ENCODE data around the gene SACM1L. TPM values are rescaled to one million over a fixed set of nuclear protein-coding genes. Genes with fewer than 3 reads are reported as not detected.

SACM1L gene
- total RNA-seq, 1 donor from 2014 or later: 44.1 TPM

DNA sequence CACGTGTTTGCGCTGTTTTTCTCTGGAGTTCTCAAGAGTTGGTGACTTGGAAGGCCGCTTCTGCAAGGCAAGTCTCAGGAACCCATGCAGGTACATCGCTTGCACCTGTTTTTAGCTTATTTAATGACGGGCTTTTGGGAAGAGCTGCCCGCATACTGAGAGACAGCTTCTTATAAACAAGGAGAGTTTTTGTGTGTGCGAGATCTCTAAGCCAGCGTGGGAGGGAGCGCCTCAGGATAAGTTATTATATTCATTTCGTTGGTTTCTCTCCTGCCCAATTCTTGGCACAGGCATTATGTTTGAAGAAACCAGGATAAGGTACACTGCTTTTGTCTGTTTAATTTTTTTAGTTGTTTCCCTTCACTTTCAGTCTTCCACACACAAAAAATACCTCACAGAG lies 11.4 kb upstream of the SACM1L start:
- Mint-ChIP-seq H3K9me3 (no peaks in the 10 kb centered on the region), H3K4me1 (peaks cover 5% of the 10 kb centered on the region), H3K27me3 (ENCODE audit: low read depth) (no peaks in the 10 kb centered on the region), H3K4me3 (no peak overlapping the region), H3K36me3 (ENCODE audit: low read depth) (peaks cover 18% of the 10 kb centered on the region), H3K27ac (ENCODE audit: unreplicated experiment) (peak overlapping the region; percentile 28)
- no peak for DNase-seq (ENCODE audit: low read depth, low spot score)
- TF ChIP-seq, protein P1, sequence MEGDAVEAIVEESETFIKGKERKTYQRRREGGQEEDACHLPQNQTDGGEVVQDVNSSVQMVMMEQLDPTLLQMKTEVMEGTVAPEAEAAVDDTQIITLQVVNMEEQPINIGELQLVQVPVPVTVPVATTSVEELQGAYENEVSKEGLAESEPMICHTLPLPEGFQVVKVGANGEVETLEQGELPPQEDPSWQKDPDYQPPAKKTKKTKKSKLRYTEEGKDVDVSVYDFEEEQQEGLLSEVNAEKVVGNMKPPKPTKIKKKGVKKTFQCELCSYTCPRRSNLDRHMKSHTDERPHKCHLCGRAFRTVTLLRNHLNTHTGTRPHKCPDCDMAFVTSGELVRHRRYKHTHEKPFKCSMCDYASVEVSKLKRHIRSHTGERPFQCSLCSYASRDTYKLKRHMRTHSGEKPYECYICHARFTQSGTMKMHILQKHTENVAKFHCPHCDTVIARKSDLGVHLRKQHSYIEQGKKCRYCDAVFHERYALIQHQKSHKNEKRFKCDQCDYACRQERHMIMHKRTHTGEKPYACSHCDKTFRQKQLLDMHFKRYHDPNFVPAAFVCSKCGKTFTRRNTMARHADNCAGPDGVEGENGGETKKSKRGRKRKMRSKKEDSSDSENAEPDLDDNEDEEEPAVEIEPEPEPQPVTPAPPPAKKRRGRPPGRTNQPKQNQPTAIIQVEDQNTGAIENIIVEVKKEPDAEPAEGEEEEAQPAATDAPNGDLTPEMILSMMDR (conservative IDR thresholded peaks at IDR 0.05): no peak

DNA sequence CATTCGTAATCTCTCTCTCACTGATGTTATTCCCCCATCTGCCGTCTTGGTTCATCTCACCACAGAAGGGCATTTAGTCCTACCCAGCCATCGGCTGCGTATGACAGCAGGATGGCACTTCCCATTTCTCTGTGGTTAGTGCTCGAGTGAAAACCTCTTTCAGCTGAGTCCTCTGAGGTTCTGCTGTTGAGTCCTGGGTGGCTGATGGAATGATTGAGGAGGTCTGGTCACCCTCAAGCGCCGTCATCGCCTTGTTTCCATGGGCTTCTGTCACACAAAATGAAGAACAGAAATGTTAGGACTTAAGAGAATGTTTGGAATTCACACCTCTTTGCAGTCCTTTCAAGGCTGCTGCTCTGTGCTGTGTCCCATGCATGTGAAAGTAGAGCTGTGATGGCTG lies 9.4 kb upstream of the SACM1L start:
- TF ChIP-seq, protein P1 (conservative IDR thresholded peaks at IDR 0.05): no peak
- Mint-ChIP-seq H3K4me1 (peaks cover 5% of the 10 kb centered on the region), H3K36me3 (ENCODE audit: low read depth) (peaks cover 16% of the 10 kb centered on the region), H3K27me3 (ENCODE audit: low read depth) (peaks cover 5% of the 10 kb centered on the region), H3K9me3 (no peaks in the 10 kb centered on the region), H3K27ac (ENCODE audit: unreplicated experiment) (no peak overlapping the region), H3K4me3 (no peak overlapping the region)
- DNase-seq (ENCODE audit: low read depth, low spot score): no peak

DNA sequence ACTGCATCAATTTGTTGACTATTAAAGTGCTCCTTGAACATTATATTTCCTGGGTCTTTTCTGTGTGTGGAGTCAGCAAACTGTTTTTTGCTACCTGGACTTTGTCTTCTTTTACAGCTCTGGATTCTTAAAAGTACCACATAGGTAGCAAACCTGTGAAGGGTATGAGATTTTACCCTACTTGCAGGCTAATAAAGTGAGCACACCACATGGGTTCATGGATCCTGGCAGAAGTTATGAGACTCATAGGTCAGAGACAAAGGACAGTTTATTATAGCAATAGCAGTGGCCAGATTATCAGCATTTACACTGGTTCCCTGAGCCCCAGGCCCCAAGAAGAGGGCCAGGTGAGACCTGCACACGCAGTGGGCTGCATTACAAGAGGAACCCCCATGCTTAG lies 8.0 kb upstream of the SACM1L start:
- no peak overlapping the region for H3K27ac Mint-ChIP-seq (ENCODE audit: unreplicated experiment)
- H3K4me1 Mint-ChIP-seq: peaks cover 5% of the 10 kb centered on the region
- H3K27me3 Mint-ChIP-seq (ENCODE audit: low read depth): peaks cover 5% of the 10 kb centered on the region
- H3K9me3 Mint-ChIP-seq: no peaks in the 10 kb centered on the region
- no peak overlapping the region for H3K4me3 Mint-ChIP-seq
- TF ChIP-seq, protein P1 (conservative IDR thresholded peaks at IDR 0.05): no peak
- peaks cover 16% of the 10 kb centered on the region for H3K36me3 Mint-ChIP-seq (ENCODE audit: low read depth)
- DNase-seq (ENCODE audit: low read depth, low spot score): no peak

DNA sequence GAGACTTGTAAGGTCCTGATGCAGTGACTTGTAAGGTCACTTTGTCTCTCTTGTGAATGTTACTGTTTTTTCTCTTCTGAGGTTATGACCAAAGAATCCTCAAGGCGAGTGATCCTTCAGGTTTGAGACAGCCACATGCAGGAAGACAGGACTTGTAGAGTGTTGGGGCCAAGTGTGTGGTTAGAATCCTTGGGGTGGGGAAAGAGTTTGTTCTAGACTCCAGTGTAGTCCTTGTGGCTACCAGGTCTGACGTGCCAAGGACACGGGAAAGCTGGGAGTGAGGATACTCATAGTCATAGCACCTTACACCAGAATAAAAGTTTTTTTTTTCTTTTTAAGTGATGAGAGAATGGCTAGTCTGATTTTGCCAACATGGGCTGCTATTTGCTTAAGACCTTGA lies 7.3 kb upstream of the SACM1L start:
- Mint-ChIP-seq H3K27ac (ENCODE audit: unreplicated experiment) (no peak overlapping the region), H3K36me3 (ENCODE audit: low read depth) (peaks cover 16% of the 10 kb centered on the region), H3K9me3 (no peaks in the 10 kb centered on the region), H3K27me3 (ENCODE audit: low read depth) (peaks cover 5% of the 10 kb centered on the region), H3K4me3 (no peak overlapping the region), H3K4me1 (no peaks in the 10 kb centered on the region)
- TF ChIP-seq, protein P1 (conservative IDR thresholded peaks at IDR 0.05): no peak
- no peak for DNase-seq (ENCODE audit: low read depth, low spot score)

DNA sequence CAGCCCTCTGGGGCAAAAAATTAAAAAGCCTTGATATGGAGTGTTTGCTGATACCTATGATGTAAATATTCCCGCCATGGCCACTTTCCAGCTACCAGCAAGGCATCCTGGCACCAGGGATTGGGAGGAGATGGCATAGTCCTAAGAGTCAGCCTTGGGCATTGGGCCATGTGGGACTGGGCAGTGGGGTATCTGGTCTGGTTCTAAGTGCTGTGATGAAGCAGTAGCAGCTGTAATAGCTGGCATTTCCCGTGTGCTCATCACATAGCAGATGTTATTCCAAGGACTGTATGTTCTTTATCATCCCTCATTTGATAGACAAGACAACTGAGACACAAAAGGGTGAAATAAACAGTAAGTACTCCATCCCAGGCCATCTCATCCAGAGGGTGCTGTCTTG lies 6.9 kb upstream of the SACM1L start:
- Mint-ChIP-seq H3K27me3 (ENCODE audit: low read depth) (peaks cover 5% of the 10 kb centered on the region), H3K9me3 (no peaks in the 10 kb centered on the region), H3K36me3 (ENCODE audit: low read depth) (peaks cover 16% of the 10 kb centered on the region), H3K4me1 (no peaks in the 10 kb centered on the region), H3K4me3 (no peak overlapping the region), H3K27ac (ENCODE audit: unreplicated experiment) (no peak overlapping the region)
- no peak for DNase-seq (ENCODE audit: low read depth, low spot score)
- TF ChIP-seq, protein P1 (conservative IDR thresholded peaks at IDR 0.05): no peak

DNA sequence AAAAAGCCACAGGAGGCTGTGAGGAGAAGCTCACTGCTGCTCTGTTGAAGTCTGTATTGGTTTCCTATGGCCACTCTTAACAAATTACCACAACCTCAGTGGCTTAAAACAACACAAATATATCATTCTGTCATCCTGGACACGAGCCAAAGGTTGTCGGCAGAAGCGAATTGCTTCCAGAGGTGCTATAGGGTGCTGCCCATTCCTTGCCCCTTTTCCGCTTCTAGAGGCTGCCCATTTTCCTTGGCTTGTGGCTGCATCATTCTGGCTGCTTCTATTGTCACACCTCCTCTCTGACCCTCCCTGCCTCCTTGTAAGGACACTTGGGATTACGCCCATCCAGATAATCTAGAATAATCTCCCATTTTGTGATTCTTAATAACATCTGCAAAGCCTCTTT lies 6.4 kb upstream of the SACM1L start:
- Mint-ChIP-seq H3K27ac (ENCODE audit: unreplicated experiment) (no peak overlapping the region), H3K36me3 (ENCODE audit: low read depth) (peaks cover 16% of the 10 kb centered on the region), H3K27me3 (ENCODE audit: low read depth) (peaks cover 5% of the 10 kb centered on the region), H3K9me3 (no peaks in the 10 kb centered on the region), H3K4me3 (no peak overlapping the region), H3K4me1 (no peaks in the 10 kb centered on the region)
- no peak for DNase-seq (ENCODE audit: low read depth, low spot score)
- TF ChIP-seq, protein P1 (conservative IDR thresholded peaks at IDR 0.05): no peak
